ELR (cell line): ENCODE measurements around the gene ENGASE.
A peak's percentile ranks its signal among the peaks of the same experiment; 100 is the strongest.
"Not testable (repeated sequence)": the region's sequence is repeated elsewhere in the genome, so short reads cannot be mapped to it uniquely, and the experiment has no call there.

Source experiments
- DNase-seq: peaks from one replicate; pipeline ENCODE4 v3.0.0-alpha.2; 2015; ENCODE audit warnings: low read depth

Gene ENGASE, protein sequence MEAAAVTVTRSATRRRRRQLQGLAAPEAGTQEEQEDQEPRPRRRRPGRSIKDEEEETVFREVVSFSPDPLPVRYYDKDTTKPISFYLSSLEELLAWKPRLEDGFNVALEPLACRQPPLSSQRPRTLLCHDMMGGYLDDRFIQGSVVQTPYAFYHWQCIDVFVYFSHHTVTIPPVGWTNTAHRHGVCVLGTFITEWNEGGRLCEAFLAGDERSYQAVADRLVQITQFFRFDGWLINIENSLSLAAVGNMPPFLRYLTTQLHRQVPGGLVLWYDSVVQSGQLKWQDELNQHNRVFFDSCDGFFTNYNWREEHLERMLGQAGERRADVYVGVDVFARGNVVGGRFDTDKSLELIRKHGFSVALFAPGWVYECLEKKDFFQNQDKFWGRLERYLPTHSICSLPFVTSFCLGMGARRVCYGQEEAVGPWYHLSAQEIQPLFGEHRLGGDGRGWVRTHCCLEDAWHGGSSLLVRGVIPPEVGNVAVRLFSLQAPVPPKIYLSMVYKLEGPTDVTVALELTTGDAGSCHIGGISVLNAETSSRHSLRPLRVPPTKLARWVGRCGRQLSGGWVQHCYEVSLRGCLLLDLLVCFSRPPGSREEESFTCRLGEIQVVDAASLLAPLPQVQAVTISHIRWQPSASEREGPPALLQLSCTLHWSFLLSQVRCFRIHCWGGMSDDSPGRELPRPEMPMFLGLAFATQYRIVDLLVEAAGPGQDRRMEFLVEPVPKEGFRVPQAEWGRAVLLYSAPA

DNA sequence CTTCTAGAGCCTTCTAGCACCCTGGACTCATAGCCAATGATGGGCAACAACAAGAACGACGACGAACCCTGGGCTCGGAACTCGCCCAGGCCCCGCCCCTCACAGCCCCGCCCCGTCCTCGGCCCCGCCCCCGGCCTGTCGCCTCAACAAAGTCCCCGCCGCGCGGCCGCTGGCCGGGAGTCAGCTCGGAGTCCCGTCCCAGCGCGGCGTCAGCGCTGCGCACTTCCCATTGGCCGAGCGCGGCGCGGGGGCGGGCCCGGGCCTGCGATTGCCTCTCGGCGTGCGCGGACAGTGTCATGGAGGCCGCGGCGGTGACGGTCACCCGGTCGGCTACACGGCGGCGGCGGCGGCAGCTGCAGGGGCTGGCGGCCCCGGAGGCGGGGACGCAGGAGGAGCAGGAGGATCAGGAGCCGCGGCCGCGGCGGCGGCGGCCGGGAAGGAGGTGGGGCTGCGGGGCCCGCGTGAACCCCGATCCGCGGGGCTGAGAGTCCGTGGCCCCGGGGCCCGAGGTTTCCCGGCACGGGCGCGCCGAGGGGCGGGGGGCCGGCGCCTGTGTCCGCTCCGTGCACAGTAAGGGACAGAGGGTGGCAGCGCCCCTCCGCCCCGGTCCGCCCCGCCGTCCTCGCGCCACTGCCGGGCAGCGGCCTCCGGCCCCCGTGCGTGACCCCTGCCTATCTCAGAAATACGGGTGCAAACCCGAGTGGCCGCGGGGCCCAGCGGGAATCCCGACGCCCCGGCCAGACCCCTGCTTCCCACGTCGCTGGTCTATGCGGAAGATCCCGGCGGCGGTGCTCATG lies at the start of gene ENGASE:
Gene ENGASE, plus strand, starts transcription at position 176 of the 797 bp plus-strand sequence. Its CDS starts 121 bp downstream, at position 297.
- DNase-seq, result peak; percentile 94

DNA sequence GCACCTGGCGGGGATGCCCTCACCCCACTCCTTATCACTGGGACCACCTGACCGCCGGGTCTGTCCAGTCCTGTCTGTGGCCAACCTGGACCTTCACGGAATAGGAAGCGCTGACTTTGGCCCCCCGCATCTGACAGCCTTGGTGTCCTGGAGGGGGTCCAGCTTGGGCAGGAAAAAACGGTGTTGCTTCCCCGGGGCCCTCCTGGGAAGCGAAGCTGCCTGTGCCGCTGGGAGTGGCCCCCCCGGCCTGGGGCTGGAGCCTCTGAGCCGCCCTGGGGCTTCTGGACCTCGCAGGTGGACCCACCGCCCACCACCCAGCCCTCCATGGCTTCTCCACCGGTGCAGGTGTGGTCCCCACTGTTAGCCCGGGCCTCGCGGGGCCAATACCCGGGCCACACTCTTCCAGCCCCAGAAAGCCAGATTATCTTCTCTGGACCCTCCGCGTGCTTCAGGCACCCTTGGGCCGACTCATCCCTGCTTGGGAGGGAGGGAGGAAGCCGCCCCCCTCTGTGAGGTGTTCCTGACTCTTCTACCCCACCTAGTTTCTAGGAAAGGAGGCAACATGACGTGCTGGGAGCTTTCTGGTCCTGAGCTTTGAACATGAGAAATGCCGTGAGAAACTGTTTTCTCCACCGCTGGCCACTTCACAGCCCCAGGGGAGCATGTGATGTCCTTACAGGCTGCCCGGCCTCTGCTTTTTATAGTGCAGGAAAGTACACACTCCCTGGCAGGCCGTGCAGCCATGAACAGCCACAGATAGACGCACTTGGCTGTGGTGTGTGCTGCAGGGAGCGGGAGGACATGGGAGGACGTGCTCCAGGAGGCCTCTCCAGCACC lies 49.5 kb upstream of the ENGASE start:
- DNase-seq, result peak; percentile 38

DNA sequence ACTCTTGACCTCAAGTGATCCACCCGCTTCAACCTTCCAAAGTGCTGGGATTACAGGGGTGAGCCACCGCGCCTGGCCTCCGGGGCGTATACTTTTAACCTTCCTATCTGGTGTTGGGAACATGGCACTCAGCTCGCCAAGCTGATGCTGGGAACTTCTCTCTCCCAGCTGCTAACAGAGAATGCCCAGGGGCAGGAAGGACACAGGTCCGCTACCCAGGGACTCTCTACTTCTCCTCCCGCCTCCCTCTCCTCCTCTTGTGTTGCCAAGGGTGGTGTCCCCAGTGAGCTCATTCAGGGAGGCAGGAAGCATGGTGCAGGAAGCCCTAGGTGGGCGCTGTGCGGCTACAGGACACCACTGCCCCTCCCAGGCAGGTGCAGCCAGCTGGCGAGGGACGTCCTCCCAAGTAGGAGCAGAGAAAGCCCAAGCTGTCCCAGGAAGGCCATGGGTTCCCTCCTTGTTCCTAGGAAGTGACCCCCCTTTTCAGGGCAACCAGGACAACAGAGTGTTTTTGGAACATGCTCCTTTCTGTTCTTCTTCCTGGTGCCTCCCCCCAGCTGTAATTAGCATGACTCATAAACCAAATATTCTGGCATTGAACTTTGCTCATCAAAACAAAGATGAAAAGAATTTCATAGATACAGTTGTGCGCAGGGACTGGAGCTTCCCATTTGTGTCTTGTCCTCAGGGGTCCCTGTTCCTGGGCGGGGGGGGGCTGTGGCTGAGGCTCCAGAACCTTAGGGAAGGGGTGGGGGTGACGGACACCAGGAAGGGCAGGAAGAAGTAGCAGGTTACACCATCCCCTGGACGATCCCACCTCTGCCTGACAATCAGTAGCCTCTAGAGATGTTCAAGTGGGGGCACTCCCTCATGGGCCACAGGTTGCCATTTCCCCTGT lies 48.0 kb upstream of the ENGASE start:
- peak; percentile 91 for DNase-seq

DNA sequence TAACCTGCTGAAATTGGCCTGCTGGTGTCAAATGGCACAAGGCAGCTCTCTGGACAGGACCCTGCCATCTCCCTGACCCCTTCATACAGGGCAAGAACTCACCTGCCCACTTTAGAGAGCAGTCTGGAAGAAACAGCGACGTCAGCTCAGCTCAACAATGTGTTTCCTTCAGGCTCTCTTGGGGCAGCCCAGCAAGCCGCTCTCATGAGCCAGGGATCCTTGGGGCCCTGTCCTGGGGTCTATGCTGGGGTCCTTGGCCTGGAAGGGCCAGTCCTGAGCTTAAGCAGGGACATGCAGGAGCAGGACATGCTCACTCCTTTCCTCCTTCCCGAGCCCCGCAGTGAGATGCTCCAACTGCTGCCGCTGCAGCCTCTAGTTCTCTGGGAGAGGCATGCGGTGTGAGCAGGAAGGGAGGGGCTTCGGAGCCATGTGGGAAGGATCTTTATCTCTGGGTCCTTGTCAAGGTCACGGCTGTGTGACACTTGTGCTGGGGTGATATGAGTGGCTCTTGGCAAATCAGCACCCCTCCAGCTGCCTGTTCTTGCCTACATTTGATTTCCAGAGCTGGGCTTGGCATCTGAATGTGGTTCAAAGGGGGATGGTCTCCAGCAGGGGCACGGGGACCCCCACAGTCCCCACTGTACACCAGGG lies 47.2 kb upstream of the ENGASE start:
- DNase-seq, result peak; percentile 45

DNA sequence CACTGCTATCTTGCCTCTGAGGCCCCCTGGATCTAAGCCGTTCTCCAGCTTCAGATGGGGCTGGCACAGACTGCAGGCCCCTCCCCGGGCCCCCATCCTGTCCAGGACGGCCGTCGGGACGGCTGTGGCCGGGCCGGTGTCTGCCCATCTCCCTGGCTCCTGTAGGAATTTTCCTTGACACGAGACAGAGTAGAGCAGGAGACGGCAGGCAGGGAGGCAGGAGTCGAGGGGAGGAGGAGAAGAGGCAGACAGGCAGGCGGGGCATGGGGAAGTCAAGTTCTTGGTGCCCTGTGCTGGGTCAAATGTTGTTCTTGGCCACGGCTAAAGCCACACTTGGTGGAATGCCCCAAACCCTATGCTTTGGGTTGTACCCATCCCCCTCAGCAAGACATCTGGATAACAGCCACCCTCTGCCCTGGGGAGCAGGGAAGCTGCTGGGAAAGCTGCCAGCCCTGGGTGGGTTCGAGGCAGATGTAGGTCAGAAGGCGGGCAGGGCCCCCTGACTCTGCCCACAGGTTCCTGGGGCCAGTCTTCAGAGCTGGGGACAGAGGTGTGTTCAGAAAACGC lies 46.6 kb upstream of the ENGASE start:
- DNase-seq, result no peak

DNA sequence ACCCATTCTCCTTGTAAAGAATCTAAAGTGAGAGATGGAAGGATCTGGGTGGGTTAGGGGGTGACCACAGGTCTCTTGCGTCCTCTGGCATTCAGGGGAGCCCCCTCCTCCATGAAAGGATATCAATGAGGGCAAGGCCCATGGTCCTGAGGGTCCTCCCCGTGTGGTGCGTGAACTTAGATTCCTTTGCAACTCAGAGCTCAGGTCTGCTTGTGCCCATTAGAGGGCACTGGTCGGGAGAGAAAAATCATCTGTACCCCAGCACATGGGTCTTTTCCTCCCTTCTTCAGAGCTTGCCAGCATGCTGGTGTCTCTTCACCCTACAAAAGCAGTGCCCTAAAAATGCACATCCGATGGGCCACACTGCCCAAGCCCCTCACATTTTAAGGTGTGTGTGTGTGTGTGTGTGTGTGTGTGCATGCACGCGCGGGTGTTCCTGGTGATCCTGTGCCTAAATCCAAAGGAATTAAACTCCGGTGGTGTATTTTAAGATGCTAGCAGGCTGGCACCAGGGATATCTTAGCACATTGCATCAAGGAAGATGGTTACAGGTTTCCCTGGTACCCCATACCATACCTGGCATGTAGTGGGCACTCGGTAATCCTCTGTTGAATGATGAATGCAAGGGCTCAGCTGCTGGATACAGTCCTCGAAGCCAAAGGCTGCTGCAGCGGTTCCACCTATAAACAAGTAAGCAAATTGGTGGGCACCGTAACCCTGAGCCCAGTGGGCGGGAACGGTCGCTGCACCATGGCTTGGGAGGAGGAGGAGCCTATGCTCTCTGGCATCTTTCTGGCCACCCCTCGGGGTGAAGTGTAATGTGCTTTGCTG lies 45.9 kb upstream of the ENGASE start:
- no peak for DNase-seq

DNA sequence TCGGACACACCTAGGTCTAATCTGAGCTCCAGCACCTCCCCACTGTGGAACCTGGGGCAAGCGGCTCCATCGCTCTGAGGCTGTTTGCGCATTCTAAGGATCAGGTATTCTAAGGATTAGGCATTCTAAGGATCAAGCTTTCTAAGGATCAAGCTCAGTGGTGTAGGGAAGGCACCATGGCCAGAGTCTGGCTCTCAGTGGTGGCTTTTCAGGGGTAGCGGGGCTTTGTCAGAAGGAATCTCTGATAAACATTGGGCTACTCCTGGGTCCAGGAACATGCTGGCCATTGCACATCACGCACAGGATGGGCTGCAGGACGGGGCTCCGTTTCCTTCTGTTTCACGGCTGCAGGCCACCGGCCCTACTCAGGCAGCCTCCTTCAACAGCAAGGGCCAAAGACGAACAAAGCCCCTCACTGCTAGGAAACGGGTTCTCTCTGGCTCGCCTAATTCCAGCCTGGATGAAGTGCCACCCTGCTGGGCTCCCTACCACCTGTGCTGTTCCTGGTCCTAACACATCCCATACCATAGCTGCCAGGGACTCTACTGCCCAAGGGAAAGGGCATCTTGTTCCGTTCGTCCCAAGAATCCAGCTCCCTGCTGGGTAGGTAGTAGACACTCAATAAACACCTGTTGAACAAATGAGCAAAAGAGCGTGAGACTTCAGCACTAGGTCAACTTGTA lies 45.2 kb upstream of the ENGASE start:
- no peak for DNase-seq

DNA sequence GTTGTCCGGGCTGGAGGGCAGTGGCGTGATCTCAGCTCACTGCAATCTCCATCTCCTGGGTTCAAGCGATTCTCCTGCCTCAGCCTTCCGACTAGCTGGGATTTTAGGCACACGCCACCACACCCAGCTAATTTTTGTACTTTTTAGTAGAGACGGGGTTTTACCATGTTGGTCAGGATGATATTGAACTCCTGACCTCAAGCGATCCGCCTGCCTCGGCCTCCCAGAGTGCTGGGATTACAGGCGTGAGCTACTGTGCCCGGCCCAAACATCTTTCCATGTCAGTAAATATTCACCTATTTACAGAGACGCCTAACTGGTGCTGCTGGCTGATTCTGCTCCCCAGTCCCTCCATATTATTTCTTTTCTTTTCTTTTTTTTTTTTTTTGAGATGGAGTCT lies 44.0 kb upstream of the ENGASE start:
- not testable (repeated sequence) for DNase-seq

DNA sequence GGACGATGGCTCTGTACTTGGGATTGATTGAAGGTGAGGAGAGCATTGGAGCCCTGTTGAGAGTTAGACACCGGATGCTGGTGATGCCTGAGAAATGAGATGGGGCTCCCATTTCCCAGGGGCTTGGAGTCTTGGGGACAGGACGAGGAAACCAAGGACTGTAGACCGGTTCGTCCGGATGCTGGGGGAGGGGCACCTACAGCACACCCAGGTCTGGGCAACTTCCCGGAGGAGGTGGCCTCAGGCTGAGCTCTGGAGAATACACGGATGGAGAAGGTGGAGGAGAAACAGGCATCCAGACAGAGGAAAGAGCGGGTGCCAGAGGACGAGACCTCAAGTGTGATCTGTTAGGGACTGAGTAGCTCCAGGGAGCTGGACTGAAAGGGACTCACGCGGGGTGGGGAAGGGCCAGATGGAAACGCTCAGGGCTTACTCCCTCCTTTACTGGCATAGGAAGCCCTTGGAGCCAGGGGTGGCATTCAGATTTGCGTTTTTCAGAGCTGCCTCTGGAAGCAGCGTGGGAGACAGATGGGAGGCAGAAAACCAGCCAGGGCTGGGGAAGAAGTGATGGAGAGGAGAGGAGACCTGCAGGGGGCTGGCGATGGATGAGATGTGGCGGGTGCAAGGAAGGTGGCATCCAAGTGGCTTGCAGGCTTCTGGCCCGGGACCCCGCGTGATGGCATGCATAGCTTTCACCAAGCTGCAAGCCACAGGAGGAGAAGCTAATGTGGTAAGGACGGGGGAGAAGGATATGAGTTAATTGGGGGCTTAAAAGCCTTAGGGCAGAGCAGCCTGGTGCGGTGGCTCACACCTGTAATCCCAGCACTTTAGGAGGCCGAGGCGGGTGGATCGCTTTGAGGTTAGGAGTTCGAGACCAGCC lies 42.4 kb upstream of the ENGASE start:
- DNase-seq, result no peak

DNA sequence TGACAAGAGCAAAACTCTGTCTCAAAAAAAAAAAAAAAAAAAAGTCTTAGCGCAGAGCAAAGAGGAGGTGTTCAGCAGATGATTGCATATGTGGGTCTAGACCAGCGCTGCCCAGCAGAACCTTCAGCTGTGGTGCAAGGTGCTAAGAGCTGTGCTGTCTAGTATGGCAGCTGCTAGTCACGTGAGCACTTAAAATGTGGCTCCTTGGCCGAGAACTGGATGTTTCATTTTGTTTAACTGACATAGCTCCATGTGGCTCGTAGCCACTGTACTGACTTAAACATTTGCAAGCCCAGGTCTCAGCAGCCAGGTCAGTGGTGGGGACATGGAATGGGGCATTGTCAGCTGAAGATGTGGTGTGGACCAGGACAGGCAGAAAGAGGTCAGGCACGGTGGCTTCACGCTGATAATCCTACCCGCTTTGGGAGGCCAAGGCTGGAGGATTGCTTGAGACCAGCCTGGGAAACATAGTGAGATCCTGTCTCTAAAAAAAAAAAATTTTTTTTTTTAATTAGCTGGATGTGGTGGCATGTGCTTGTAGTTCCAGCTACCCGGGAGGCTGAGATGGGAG lies 41.5 kb upstream of the ENGASE start:
- no peak for DNase-seq

DNA sequence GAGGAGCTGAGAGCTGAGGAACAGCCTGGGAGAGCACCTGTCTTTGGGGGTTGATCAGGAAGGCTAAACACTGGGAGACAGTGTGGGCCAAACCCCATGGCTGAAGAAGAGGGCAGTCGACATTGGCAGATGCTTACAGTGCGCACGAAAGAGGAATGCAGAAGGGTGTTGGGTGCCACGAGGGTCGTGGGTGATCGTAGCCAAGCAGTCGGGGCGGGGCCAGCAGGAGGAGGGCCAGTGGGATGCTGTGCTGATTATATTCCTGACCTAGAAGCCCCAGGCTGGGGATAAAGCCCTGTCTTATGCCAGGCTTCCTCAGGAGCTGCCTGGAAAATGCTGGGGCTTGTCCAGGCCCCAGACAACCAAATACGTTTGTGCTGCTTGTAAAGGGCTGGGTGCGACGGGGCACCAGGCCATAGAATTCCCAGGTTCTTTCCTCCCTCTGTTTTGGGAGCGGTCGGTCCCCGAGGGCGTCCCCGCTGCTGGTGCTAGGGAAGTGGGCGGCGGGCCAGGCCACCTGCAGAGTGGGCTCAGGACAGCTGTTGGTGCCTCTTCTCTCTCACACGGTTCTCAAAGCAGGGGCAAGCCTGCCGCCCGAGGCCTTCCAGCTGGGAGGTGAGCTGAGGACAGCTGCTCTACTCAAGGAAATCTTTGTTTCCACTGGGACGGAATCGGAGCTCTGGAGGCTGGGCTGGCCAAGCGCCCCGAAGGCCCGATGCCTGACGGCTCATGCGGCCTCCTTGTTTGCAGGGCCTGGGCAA lies 40.7 kb upstream of the ENGASE start:
- DNase-seq, result no peak

DNA sequence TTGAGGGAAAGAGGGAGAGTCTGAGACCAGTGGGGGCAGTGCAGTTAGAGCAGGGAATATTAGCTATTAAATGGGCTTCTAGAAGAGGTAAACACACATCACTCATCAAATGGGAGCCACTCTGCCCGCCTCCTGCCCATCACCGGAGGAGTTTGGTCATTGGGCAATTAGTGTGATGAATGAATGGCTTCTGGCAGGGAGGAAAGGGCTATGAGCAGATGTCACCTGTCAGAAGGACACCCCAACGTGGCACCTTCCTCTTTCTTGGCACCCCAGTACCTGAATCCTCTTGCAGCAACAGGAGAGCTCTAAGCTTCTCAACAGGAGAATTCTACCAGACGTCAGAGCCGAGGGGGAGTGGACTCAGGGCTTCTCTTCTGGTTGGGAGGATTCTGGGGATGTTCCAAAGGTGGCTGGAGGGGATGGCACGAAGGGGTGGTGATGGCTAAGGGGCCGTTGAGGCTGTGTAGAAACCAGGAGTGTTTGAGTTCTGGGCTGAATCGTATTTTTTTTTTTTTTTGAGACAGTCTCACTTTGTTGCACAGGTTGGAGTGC lies 39.6 kb upstream of the ENGASE start:
- no peak for DNase-seq

DNA sequence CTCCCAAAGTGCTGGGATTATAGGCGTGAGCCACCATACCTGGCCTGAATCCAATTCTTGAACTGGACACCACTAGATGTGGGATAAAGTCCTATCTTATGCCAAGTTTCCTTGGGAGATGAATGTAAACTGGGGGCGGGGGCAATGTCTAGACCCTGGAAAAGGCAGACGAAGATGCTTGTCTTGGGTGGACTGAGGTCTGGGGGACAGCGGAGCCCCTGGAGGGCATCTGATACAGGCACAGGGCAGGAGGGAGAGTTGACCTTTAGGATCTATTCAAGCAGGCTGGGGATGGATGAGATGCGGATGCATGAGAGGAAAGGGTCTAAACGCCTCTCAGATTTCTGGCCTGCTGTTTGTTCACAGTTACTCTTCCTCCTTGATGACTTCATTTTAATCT lies 38.9 kb upstream of the ENGASE start:
- no peak for DNase-seq

DNA sequence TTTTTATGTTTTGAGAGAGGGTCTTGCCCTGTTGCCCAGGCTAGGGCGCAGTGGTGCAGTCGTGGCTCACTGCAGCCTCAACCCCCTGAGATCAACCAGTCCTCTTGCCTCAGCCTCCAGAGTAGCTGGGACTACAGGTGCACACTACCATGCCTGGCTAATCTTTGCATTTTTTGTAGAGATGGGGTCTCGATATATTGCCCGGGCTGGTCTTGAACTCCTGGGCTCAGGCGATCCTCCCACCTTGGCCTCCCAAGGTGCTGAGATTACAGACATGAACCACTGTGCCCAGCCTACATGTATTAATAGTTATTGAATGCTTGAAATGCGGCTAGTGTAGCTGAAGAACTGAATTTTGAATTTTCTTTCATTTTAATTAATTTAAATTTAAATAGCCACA lies 38.4 kb upstream of the ENGASE start:
- DNase-seq, result no peak

DNA sequence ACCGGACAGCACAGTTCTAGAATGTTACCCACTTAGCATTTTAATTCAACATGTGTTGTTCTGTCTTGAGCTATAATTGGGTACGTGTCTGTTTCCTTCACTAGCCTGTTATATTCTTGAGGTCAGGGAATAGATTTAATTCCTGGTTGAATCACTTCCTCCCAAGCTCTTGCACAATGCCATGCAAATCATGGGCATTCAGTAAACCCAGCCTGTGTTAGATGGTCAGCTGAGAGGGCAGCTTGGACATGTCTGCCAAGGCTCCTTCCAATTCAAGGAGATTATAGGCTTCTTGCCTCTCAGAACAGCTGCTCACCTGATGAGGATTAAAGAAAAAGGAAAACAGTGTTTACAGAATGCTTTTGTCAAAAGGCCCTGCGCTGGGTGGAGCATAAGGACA lies 38.0 kb upstream of the ENGASE start:
- peak; percentile 95 for DNase-seq
